Fibroblast of lung (primary cell): ENCODE measurements around the gene DMAC1. TPM values are rescaled to one million over a fixed set of nuclear protein-coding genes. Genes with fewer than 3 reads are reported as not detected.

Experiments used
- DNase-seq, 2 donors: peaks; one replicate each; pipeline versions ENCODE4 v3.0.0 to v3.0.0-alpha.2; 2010; ENCODE audit warnings: low read depth in 2 of 2
- H2AFZ ChIP-seq: 2 replicates; pipeline ENCODE4 v1.5.1; 2012; ENCODE audit warnings: low read length, control low read depth, inconsistent platforms
- H3K27ac ChIP-seq: 2 replicates; pipeline ENCODE4 v1.5.1; 2011; ENCODE audit warnings: low read length, control low read depth; ENCODE audit not compliant: insufficient read depth
- H3K27me3 ChIP-seq: 2 replicates; pipeline ENCODE4 v1.5.1; 2011; ENCODE audit warnings: mild to moderate bottlenecking, low read length; ENCODE audit not compliant: control insufficient read depth, insufficient read depth
- H3K36me3 ChIP-seq: 2 replicates; pipeline ENCODE4 v1.5.1; 2011; ENCODE audit warnings: low read length; ENCODE audit not compliant: control insufficient read depth, insufficient read depth
- H3K4me1 ChIP-seq: 2 replicates; pipeline ENCODE4 v1.5.1; 2011; ENCODE audit warnings: low read length; ENCODE audit not compliant: control insufficient read depth, insufficient read depth; ENCODE audit errors: extremely low read depth
- H3K4me2 ChIP-seq: 2 replicates; pipeline ENCODE4 v1.5.1; 2011; ENCODE audit warnings: low read length, control low read depth; ENCODE audit not compliant: insufficient read depth; ENCODE audit errors: extremely low read depth
- H3K4me3 ChIP-seq, 4 experiments: fragments of 200-600 bp in 1 of 4; sonication (generic) in 1 of 4; replicated peaks in 1 of 4; 2 replicates each; pipeline ENCODE4 v1.5.1; 2011 to 2016; ENCODE audit warnings: low read length in 4 of 4, low read depth in 3 of 4, mild to moderate bottlenecking in 3 of 4, control low read depth in 2 of 4, inconsistent platforms in 1 of 4, mixed read lengths in 1 of 4; ENCODE audit not compliant: insufficient read depth in 1 of 4; ENCODE audit errors: control extremely low read depth in 1 of 4
- H3K79me2 ChIP-seq: 2 replicates; pipeline ENCODE4 v1.5.1; 2012; ENCODE audit warnings: mild to moderate bottlenecking, low read length, inconsistent platforms; ENCODE audit not compliant: control insufficient read depth, insufficient read depth
- H3K9ac ChIP-seq: 2 replicates; pipeline ENCODE4 v1.5.1; 2011; ENCODE audit warnings: mild to moderate bottlenecking, low read length, control low read depth; ENCODE audit not compliant: insufficient read depth
- H3K9me3 ChIP-seq: 2 replicates; pipeline ENCODE4 v1.5.1; 2012; ENCODE audit warnings: low read depth, low read length; ENCODE audit not compliant: control insufficient read depth, insufficient read depth
- H4K20me1 ChIP-seq: 2 replicates; pipeline ENCODE4 v1.5.1; 2011; ENCODE audit warnings: low read length; ENCODE audit not compliant: control insufficient read depth, insufficient read depth; ENCODE audit errors: extremely low read depth
- EZH2 ChIP-seq: IDR thresholded peaks from 2 replicates; pipeline ENCODE4 v1.5.1; 2012; ENCODE audit warnings: low read length, control low read depth, mild to moderate bottlenecking; ENCODE audit errors: missing control alignments
- polyA plus RNA-seq, 2 donors: library from polyadenylated mRNA; depleted of rRNA in 1 of 2; stranded (reverse) in 1 of 2; unstranded in 1 of 2; fragments of >200 nt; gene quantifications; 2 replicates each; pipeline ENCODE4 v1.2.1, GENCODE V29; 2011 to 2012; ENCODE audit warnings: missing spikeins in 1 of 2
- total RNA-seq: library from RNA; depleted of rRNA; stranded (reverse); fragments of >200 nt; gene quantifications from 2 replicates; pipeline ENCODE4 v1.2.1, GENCODE V29; 2014
- TF ChIP-seq, protein P1 (sequence below), 2 donors: IDR thresholded peaks in 1 of 2; conservative IDR thresholded peaks in 1 of 2; 1 replicate in 1 of 2; 2 replicates in 1 of 2; pipeline ENCODE4 v1.5.1; 2011 to 2012; ENCODE audit warnings: low read length in 2 of 2, control low read depth in 1 of 2, inconsistent platforms in 1 of 2, low read depth in 1 of 2, mild to moderate bottlenecking in 1 of 2

DMAC1 gene
- total and polyA plus RNA-seq, 2 donors (not counting 1 experiment from before 2014, with no cell fraction given): 8.1 to 12.6 TPM

DNA sequence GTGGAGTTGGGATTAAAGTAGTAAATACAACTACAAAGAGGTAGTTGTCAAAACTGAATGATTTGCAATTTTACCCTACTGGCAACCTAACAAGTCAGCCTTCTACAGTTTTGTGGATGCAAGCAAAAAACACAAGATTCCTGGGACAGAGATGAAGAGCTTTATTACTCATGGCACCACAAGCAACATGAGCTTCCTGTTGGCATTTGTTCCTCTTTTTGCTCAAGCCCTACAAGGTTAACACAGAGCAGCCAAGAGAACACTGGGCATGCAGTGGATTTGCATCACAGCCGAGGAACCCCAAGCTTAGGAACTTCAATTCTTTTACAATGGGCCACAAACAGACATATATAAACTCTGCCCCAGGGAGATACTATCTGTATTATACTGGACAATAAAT lies 28.8 kb upstream of the DMAC1 start:
- TF ChIP-seq EZH2: no peak
- TF ChIP-seq, protein P1, sequence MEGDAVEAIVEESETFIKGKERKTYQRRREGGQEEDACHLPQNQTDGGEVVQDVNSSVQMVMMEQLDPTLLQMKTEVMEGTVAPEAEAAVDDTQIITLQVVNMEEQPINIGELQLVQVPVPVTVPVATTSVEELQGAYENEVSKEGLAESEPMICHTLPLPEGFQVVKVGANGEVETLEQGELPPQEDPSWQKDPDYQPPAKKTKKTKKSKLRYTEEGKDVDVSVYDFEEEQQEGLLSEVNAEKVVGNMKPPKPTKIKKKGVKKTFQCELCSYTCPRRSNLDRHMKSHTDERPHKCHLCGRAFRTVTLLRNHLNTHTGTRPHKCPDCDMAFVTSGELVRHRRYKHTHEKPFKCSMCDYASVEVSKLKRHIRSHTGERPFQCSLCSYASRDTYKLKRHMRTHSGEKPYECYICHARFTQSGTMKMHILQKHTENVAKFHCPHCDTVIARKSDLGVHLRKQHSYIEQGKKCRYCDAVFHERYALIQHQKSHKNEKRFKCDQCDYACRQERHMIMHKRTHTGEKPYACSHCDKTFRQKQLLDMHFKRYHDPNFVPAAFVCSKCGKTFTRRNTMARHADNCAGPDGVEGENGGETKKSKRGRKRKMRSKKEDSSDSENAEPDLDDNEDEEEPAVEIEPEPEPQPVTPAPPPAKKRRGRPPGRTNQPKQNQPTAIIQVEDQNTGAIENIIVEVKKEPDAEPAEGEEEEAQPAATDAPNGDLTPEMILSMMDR (conservative IDR thresholded peaks at IDR 0.05 in 1 of 2, IDR thresholded peaks at IDR 0.05 in 1 of 2; ENCODE audit: low read depth in 1 of 2, low read length in 2 of 2): no peak
- Histone ChIP-seq H3K36me3 (no peaks in the 10 kb centered on the region), H3K9ac (no peak overlapping the region), H3K79me2 (no peaks in the 10 kb centered on the region), H2AFZ (no peak overlapping the region), H3K4me1 (no peaks in the 10 kb centered on the region), H3K4me2 (no peak overlapping the region), H4K20me1 (no peaks in the 10 kb centered on the region), H3K9me3 (no peaks in the 10 kb centered on the region), H3K27ac (no peak overlapping the region), H3K4me3 (no peak overlapping the region), H3K27me3 (no peaks in the 10 kb centered on the region)
- no peak for DNase-seq

DNA sequence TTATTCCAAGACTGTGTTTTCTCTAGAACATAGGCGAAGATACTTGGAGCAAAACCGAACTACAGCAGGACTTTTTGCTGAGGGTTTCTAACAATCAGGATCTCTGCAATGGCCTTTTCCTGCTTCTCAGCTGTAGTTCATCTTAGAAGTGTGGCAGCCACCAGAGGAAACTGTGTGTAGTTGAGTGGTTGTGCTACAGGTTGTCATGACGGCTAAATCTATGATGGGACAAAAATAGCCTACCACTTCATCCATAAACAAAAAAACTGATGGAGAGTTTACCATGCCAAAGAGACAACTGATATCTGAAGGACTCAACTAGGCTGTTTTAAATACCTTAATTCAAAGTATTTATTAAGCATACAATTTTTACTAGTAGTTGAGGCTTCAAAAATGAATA lies 28.2 kb upstream of the DMAC1 start:
- H3K27me3 ChIP-seq: no peaks in the 10 kb centered on the region
- no peaks in the 10 kb centered on the region for H3K4me1 ChIP-seq
- no peak overlapping the region for H3K9ac ChIP-seq
- H3K27ac ChIP-seq: no peak overlapping the region
- H4K20me1 ChIP-seq: no peaks in the 10 kb centered on the region
- H3K9me3 ChIP-seq: no peaks in the 10 kb centered on the region
- DNase-seq: no peak
- TF ChIP-seq, protein P1 (conservative IDR thresholded peaks at IDR 0.05 in 1 of 2, IDR thresholded peaks at IDR 0.05 in 1 of 2; ENCODE audit: low read depth in 1 of 2, low read length in 2 of 2): no peak
- TF ChIP-seq EZH2: no peak
- H2AFZ ChIP-seq: no peak overlapping the region
- H3K36me3 ChIP-seq: no peaks in the 10 kb centered on the region
- H3K79me2 ChIP-seq: no peaks in the 10 kb centered on the region
- no peak overlapping the region for H3K4me3 ChIP-seq
- no peak overlapping the region for H3K4me2 ChIP-seq

DNA sequence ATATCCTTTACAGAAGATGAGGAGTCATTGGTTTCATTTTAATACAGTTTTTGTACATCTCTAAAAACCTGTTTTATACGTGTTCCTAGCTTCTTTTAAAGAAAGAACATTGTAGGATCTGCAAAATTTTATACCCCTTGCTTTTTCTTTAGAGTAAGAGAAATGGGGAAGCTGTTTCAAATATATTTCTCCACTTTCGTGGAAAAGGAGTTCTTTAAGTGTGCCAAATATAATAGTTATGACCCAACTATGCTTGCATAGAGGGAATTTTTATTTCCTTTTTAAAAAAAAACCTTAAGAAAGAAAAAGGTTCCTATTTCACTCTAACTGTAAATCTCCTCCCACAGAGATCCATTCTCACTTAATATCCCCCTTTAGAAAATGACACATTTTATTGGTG lies 27.5 kb upstream of the DMAC1 start:
- TF ChIP-seq, protein P1 (conservative IDR thresholded peaks at IDR 0.05 in 1 of 2, IDR thresholded peaks at IDR 0.05 in 1 of 2; ENCODE audit: low read depth in 1 of 2, low read length in 2 of 2): no peak
- no peak for TF ChIP-seq EZH2
- Histone ChIP-seq H3K27me3 (no peaks in the 10 kb centered on the region), H3K4me2 (no peak overlapping the region), H3K4me1 (no peaks in the 10 kb centered on the region), H3K79me2 (no peaks in the 10 kb centered on the region), H3K4me3 (no peak overlapping the region), H3K9me3 (no peaks in the 10 kb centered on the region), H2AFZ (no peak overlapping the region), H3K36me3 (no peaks in the 10 kb centered on the region), H4K20me1 (no peaks in the 10 kb centered on the region), H3K27ac (no peak overlapping the region), H3K9ac (no peak overlapping the region)
- DNase-seq: no peak
